GM18505 (cell line): ENCODE results near the gene CACNA1D.

ENCODE experiments used
- ATAC-seq: cut with Tn5 transposase; IDR thresholded peaks from one replicate; pipeline ENCODE4 v1.9.1; 2021; ENCODE audit not compliant: unreplicated experiment
- POLR2A ChIP-seq: IDR thresholded peaks from 4 replicates; pipeline ENCODE4 v1.6.1; 2011; ENCODE audit warnings: borderline replicate concordance; ENCODE audit not compliant: insufficient read depth, insufficient read length; ENCODE audit errors: extremely low read depth

CACNA1D gene

DNA sequence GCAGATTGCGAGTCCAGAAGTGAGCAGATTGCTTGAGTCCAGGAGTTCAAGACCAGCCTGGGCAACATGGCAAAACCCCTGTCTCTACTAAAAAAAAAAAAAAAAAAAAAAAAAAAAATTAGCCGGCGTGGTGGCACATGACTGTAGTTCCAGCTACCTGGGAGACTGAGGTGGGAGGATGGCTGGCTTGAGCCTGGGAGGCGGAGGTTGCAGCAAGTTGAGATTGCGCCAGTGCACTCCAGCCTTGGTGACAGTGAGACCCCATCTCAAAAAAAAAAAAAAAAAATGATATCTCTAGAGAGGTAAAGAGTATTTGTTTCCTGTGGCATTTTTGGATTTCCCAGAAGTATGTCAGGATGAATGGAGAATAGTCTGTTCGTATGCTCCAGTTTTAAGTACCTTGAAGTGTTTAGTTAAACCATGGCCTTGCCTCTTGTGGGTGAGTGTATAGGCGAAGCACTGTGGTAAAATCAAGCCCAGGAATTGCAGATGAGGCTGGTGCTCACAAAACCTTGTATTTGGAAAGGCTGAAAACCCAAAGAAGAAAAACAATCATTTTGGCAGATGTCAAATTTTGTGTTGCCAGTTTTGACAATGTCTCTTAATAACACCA lies 5.9 kb downstream of the CACNA1D start:
- TF ChIP-seq POLR2A = no peak
- ATAC-seq = no peak

DNA sequence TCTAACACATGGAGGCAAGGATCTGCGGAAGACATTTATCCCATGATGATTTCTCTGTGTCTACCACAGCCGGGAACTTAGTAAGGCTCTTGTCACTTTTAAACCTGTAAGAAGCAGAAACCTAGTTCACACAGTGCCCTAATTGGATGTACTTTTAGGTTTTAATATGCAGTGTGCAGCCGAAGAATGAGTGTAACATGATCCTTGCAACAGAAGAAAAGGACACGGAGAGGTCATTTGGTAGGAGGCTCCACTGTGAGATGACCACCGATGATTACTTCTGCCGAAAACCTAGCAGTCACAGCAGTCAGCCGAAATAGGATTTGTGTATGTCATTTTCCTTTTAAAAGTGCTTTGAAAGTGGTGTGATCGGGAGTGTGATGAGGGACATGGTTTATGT lies 6.8 kb downstream of the CACNA1D start:
- no peak for ATAC-seq
- TF ChIP-seq POLR2A = no peak

DNA sequence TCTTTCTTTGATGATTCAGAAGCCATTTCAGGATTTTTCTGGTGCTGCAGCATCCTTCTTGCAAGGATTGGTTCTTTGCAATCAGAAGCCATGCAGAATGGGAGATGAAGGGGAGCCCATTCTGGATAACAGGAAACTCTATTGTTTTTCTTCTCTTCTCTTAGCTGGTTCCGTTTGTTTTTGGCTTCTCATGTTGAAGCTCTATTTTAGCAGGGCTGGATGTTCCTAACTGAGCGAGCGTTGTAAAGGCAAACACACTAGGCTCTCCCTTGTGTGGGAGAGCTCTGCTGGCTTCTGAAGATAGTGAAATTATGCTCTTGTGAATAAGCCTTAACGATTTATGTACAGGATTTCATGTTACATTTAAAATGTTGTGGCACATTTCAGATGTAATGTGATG lies 8.3 kb downstream of the CACNA1D start:
- no peak for TF ChIP-seq POLR2A
- no peak for ATAC-seq

DNA sequence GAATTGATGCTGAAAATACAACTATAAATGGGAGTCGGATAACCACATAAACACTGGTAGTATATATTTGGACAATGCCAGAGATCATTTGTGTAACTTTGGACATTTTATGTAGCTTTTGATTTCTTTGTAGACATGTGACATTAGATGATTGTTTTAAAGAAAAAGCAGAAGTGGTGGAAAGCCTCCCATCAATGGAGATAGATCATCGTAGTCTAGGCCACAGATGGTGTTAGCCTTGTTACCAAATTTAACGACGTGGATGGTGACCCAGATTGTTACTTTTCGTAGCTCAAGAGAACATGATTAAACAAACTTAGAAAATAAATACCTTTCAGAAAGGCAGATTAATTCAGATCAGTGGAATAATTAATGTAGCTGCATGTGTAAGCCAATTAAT lies 8.8 kb downstream of the CACNA1D start:
- no peak for ATAC-seq
- TF ChIP-seq POLR2A = no peak

DNA sequence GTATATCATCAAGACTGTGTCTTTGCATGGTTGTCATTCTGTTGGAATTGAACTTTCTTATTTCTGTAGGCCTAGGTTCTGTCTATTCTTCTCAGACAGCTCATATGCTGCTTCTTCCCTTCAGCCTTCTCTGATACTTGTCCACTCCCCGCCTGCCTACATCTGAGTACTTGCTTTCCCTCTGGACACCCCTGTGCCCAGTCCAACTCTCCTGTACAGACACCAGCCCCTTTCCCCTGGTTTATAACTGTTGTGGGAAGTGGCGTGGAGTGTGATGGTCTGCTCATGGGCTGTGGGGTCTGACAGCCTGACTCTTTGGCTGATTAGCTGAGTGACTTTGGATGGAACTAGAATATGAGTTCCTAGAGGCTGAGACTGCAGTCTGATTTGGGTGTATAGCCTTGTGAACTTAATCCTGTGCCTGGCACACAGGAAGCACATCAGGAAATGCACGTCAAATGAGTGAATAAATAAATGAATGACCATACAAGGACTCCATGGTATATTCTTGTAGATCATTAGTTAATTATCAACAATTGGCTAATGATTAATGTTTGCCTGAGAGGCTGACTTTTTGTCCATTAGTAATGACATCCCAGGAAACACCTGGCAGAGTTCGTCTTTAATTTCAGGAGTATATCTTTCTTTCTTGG lies 11.8 kb downstream of the CACNA1D start:
- TF ChIP-seq POLR2A = no peak
- no peak for ATAC-seq

DNA sequence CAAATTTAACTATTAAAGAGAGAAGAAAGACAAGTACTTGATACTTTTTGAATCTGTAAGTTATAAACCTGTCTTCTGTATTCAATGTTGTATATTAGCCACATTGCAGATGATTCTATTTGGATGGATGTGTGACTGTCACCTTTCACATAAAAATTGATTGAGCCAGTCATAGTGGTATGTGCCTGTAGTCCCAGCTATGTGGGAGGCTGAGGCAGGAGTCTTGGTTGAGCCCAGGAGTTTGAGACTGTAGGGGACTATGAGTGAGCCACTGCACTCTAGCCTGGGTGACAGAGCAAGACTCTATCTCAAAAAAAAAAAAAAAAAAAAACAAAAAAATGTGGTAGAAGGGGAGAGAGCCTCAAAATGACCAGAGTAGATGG lies 12.3 kb downstream of the CACNA1D start:
- no peak for ATAC-seq
- TF ChIP-seq POLR2A = no peak

DNA sequence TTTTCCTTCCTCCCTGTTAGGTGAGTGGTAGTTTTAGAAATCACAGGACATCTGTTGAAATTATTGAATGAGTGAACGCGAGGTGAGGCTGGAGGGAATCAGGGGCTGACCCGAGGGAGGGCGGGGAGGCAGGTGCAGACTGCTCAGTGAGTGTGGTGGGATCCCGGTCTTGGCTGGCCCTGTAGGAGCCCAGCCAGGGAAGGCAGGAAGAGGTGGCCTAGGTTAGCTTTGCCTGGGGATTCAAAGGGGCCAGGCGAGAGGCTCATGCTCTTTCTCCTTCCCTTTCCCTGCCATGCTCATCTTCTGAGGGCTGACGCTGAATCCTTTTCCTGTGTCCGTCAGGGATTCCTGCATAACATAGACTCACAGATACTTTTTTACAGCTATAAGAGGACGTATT lies 15.1 kb downstream of the CACNA1D start:
- TF ChIP-seq POLR2A = no peak
- no peak for ATAC-seq

DNA sequence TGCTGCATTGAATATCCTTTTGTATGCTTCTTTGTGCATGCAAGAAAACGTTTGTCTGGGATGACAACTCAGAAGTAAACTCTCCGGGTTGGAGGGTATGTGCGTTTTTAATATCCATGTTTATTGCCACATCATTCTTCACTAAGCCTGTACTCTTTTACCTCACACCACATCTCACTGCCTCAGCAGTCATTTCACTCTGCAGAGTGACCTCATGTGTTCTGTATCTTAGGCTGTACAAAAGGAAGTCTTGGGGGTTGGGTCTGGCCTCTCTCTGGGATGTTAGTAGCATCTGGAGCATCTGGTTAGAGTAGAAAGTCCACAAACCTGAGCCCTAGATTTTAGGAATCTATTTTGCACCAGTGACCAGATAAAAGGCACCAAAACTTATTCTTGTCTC lies 16.1 kb downstream of the CACNA1D start:
- TF ChIP-seq POLR2A = no peak
- ATAC-seq = no peak

DNA sequence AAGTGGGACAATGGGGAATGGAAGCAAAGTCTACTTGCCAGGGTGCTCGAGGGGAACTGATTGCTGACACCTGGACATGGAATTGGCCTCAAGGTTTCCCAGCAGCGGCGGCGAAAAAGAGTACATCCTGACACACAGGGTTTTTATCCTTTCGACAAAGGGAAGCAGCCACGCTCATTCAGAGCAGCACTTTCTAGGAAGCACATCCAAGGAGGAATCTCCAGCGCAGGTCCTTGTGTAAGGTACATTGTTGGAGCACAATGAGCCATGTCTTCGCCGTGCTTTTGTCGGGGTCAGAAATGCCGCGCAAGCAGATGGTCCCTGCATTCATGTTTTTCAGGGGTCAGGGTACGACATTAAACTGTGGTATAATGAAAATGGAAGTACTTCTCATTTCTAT lies 16.8 kb downstream of the CACNA1D start:
- no peak for TF ChIP-seq POLR2A
- no peak for ATAC-seq

DNA sequence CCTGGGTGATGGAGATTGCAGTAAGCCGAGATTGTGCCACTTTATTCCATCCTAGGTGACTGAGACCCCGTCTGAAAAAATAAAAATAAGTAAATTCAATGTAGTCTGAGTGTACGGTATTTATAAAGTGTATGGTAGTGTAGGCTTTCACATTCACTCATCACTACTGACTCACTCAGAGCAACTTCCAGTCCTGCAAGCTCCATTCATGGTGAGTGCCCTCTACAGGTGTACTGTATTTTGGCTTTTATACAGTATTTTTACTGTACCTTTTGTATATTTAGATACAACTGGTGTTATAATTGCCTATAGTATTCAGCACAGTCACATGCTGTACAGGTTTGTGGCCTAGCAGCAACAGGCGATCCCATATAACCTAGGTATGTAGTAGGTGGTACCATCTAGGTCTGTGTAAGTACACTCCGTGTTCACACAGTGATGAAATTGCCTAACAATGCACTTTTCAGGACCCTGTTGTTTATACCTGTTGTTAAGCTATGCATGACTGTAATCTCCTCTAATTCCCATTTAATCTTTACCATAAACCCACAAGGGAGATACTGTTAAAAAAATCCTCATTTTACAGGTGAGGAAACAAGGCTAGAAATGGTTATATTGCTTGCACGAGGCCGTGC lies 19.3 kb downstream of the CACNA1D start:
- ATAC-seq = no peak
- no peak for TF ChIP-seq POLR2A

DNA sequence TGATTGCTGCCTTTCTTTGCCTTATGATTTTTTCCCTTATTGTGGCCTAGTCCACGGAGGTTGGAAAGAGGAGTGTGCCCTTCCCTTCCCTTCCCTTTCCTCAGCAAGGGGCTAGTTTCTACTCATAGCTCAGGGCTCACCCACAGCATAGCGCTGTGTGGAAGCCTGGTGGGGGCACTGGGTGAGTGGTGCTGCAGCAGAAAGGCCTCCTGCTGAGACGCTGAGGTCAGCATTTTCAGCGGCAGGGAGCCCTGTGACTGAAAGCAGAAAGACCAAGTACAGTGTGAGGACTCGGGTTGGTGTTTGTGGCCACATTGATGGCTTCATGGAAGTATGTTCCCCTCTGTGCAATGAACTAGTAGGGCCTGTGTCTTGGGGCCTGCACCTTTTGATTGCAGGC lies 21.9 kb downstream of the CACNA1D start:
- TF ChIP-seq POLR2A = no peak
- ATAC-seq = no peak

DNA sequence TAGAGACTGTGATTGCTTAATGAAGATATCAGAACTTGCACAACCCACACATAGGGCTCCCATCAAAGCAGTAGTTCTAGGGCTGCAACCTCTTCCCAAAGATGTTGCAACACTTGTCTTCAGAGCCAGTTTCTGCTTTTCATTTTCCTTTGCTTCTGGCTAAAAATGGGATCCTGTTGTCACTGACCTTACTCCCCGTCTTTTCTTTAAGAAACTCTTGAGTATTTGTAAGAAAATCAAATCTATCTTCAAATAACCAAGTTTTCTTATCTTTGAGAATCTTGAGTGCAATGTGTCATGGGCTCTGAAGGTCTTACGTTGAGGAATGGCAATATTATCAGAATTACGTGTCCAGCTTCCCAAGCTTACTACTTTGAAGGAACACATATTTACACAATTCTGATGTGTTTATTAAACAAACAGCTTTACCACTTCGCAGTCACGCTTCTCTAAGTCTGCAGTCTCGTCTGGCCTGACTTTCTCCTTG lies 24.1 kb downstream of the CACNA1D start:
- no peak for ATAC-seq
- TF ChIP-seq POLR2A = no peak

DNA sequence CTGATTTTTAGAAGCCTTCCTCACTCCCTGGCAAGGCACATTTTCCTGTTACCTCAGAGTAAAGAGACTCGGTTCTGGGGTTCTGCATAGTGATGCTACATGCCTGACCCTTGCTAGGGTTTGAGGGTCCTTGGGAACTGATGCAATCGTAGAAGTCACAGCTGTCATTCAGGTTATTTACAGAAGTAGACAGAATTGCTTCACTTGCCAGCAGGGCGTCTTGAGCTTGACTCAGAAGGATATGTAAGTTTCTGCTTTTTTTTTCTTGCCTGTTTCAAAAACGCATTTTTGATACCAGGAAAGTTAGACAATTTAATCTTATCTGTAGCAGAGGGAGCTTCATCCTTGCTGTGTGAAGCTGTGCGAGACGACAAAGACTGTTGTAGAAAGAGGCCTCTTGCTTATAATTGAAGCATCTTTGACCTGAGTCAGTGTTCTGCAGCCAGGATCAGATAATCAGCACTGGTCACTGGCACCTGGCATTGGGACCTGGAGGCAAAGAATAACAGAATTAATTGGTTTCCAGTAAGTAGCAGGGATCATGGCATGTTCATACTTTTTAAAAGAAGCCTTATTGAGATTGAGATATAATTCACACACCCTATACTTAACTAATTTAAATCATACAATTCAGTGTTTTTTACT lies 24.8 kb downstream of the CACNA1D start:
- ATAC-seq = no peak
- no peak for TF ChIP-seq POLR2A

DNA sequence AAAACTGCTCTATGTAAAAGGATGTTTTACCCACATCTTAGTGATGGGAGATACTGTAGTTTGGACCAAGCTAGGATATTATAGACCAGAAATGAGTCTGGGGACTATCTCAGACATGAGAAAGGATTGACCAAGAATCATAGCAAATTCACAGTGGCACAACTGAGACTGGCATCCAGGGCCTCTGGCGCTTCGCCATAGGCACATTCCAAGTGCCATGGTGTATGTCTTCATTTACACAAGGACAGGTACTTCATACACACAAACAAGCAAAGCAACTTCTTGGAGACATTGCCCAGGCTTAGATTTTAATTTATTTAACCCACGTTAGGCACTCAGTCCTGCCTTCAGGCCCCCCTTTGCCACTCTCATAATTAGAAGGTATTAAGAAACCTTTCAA lies 28.9 kb downstream of the CACNA1D start:
- TF ChIP-seq POLR2A = no peak
- ATAC-seq = no peak
